HG02610 (cell line): ENCODE results near the gene C19orf12.

Experiments
- ATAC-seq: cut with Tn5 transposase; IDR thresholded peaks from one replicate; pipeline ENCODE4 v1.9.1; 2021; ENCODE audit warnings: mild to moderate bottlenecking, moderate library complexity; ENCODE audit not compliant: unreplicated experiment

The C19orf12 gene

DNA sequence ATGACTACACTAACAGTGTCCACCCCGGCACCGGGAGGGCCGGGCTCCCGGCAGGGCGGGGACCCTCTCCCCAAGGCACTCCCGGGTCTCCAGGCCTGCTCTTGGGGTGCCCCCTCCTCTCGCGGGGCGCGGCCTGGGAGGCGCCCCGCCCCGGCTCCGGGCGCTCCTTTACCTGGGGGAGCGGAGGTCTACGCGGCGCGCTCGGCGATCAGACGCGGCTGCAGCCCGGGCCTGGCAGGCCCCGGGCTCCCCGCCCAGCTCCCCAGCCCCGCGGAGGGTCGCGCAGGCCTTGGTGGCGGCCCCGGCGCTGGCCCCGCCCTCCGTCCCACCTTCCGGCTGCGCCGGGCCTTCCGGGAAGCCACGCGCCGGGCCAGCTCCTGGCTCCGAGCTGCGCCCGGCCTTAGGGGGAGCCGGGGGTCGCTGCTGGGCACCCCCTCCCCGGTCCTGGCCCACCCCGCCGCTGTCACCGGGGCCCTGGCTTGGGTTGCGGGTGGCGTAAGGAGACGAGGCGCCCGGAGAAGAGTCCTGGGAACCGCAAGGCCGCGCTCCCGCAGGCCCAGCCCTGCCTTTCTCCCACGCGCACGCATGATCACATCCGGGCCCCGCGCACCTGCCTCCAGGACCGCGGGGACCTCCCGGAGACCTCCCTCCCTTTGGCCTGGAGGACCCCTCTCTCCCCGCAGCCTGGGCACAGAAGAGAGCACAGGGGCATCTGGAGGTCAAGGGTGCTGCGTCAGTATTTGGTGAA, at the start of gene C19orf12:
TSS of gene C19orf12 (minus strand) at position 309 of the 748 bp plus-strand sequence. CDS start 6,848 bp downstream, outside the sequence.
- ATAC-seq = peak; percentile 77

DNA sequence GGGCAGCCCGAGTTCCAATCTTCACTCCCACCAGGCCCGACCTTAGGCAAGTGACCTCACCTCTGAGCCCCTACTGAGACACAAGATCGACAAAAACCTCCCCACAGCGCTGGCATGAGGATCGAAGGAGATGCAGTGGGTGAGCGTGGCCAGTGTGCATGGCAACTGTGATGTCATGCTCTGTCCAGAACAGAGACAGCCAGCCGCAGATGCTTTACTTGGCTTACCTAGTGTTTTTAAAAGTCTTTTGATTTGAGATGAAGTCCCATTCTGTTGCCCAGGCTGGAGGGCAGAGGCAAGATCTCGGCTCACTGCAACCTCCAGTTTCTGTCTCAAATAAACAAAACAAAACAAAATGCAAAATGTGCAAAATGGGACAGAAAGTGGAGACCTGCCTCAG, 49.3 kb upstream of the C19orf12 start:
- ATAC-seq = no peak

DNA sequence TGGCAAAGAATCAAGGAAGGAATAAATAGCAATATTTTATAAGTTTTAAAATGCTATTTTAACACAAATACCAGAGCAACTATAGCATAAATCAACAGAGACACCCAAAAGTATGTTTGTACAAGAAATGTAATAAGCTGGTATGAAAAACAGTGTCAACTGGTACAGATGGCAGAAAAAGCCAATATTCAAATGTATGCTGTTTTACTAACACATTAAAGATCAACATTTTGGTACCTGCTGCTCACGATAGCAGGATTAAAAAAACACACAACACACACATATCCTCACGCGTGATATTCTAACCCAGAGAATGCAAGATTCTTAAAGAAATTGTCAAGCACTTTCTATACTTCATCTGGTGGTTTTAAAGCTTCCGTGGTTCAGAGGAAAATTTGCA, 48.1 kb upstream of the C19orf12 start:
- no peak for ATAC-seq

DNA sequence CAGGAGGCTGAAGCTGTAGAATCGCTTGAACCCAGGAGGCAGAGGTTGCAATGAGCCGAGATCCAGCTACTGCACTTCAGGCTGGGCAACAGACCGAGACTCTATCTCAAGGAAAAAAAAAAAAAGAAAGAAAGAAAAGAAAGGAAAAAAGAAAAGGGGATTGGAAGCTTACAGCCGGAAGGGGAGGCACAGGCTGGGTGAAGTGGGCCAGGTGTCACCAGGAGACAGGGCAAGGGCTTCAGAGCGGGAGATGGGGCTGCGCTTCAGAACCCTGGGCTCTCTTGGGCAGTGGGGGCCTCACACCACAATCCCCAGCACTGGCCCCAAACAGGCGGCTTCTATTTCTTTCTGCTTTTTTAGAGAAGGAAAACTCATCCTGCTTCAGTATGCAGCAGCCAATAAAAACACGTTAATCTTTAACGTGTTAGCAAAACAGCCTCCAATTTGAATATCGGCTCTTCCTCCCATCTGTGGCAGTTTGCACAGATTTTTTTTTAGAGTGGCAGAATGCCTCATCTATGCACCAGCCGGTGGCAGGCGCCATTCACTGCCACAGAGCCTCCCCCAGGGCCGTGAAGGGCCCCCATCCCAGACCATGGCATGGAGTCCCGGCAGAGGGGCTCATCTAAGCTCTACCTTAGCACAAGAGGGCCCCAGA, 46.6 kb upstream of the C19orf12 start:
- no peak for ATAC-seq

DNA sequence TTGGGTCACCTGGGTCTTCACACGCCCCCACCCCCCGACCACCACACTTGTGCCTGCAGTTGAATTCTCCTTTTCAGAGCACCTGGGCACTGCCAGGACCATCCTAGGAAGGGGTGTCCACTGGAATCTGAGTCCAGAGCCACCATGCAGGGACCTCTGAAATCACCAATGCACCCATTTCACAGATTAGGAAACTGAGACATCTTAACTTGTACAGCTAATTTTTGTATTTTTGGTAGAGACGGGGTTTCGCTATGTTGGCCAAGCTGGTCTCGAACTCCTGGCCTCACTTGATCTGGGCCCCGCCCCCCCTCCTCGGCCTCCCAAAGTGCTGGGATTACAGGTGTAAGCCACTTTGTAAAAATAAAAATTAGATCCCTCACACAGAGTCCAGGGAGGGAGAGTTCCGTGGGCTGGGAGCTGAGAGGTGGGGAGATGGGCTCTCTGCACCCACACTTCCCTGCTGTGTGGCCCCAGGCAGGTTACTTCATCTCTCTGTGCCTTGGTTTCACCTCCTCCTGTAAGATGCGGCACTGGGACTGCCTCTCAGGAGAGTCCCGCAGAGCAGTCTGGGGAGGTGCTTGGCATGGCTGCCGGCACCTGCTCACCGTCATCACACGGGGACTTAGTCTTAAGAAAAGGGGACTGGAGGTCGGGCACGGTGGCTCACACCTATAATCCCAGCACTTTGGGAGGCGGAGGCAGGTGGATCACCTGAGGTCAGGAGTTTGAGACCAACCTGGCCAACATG, 45.9 kb upstream of the C19orf12 start:
- no peak for ATAC-seq

DNA sequence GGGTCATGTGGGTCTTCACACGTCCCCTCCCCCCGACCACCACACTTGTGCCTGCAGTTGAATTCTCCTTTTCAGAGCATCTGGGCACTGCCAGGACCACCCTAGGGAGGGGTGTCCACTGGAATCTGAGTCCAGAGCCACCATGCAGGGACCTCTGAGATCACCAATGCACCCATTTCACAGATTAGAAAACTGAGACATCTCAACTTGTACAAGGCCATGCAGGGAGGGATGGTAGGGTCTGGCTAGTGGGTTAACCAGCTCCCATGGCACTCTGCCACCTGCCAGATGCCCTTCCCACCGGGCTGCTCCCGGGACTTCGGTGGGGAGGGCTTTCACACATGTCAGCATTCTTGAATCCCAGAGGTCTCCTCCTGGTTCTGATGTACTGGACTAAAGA, 44.3 kb upstream of the C19orf12 start:
- ATAC-seq = no peak

DNA sequence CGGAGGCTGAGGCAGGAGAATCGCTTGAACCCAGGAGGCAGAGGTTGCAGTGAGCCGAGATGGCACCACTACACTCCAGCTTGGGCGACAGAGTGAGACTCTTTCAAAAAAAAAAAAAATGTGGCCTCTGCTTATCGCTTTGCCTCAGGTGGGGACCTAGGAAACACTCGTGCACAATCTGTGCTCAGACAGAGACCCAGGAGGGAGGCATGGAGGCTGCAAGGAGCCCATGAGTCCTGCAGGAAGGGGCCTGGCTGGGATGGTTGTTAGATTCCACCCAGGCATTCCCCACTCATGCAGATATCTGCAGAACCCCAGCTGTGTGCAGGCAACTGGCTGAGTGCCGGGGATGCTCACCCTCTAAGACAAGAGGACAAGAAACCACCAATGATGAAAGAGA, 43.8 kb upstream of the C19orf12 start:
- no peak for ATAC-seq

DNA sequence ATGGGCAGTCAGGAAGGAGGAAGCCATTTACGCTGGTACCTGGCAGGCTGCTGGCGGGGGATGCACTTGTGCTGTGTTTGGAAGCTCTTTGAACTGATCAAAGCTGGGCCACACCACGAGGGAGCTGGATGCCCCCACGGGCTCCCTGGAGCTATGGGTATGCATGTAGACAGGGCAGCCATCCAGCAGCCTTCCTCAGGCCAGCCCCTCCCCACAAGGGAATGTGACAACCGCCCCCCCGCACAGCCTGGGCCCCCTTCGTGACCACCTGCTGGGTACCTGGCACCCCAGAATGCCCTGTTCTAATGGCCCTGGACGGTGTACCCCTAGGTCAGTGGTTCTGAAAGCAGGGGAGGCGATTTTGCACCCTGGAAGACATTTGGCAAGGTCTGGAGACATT, 42.5 kb upstream of the C19orf12 start:
- ATAC-seq = no peak

DNA sequence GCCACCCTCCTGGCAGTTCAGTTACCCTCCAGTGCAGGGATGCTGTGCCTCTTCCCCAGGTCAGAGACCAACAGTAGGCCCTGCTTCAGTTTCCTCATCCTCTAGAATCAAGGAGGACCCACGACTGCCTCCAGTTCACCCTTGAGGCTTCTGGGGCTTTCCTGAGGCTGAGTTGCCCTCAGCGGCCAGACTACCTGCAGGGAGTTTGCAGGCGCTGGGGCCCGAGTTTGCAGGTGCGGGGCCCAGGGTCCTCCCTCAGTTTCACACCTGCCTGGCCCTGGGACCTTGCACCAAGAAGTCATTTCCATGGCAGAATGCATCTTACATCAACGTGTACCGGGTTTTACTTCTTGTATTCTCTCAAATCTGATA, 38.9 kb upstream of the C19orf12 start:
- ATAC-seq = no peak

DNA sequence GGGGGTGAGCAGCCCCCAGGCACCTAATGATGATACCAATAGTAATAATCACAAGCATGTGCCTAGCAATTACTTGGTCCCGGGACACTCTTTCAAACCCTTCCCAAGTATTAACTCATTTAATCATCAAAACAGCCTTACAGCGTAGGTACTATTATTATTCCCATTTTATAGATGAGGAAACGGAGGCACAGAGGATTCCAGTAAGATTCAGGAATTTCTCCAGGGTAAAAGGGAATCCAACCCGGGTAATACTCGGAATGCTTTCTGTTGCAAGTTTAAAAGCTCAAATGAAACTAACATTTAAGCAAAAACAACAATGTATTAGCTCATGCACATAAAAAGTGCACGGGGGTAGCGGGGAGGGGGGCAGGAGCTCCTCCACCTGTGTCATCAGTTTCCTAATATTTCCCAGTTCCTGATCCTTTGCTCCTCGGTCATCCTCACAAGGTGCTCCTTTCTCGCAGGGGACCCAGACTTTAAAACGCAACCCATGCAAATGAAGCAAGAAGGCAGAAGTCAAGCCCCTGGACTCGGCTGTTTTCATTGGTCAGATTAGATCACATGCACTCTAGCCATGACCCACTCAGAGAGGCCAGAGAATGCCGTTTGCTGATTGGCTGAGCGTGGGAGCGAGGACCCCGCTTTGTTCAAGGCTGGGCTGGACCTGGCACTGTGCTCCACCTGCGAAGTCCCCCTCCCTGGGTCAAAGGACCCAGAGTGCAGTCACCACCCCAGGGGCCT, 38.3 kb upstream of the C19orf12 start:
- ATAC-seq = no peak

DNA sequence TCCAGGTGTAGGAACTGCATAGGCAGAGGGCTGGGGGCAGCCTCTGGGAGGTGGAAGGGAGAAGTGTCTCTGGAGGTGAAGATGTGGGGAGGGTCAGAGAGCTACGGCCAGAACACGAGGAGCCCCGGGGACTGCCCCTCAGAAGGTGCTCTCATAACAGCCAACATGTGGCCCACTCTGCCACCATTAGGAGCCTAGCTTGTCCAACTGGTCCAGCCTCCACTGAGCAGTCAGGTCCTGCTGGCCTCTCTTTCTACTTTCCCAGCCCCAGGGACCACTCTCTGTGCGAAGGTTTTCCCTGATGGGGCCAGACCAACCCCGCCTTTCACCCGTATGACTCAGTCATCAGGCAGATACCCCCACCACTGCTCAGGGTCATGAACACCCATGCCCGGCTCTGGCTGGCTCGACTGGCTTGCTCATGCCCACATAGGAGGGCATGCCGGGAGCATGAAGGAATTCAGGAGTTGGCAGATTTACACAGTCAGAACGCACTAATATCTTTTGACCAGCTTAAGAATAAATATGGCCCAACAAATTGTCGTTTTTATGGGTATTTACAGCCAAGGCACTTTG, 37.5 kb upstream of the C19orf12 start:
- no peak for ATAC-seq

DNA sequence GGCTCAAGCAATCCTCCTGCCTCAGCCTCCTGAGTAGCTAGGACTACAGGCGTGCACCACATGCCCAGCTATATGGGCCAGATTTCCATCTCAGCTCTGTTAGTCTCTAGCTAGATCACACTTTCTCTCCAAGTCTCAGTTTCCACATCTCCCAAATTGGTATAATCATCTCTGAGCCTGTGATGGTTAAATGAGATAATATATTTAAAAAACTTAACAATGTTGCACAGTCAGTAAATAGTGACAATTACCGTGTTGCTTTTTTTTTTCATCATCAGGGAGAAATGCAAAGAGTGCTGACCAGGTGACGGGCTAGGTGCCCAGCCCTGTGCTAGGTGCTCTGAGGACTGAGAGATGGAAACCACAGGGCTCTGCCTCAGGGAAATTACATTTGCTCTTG, 36.9 kb upstream of the C19orf12 start:
- no peak for ATAC-seq

DNA sequence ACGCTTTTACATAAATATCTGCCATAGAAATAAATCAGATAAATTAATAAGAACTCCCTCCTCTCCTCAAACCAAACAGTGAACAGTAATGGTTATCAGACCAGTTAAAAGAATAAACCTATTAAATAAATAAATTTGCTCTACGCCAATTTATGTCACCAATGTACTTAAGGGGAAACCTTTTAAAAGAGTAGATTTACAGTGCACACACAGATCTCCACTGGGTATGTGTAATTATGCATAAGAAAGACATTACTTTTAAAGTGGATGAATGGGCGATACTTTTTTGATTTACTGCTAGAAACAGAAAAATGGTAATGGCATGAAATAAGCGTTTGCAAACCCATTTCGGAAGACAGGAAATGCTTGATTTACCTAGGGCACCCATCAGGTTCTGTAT, 34.9 kb upstream of the C19orf12 start:
- no peak for ATAC-seq

DNA sequence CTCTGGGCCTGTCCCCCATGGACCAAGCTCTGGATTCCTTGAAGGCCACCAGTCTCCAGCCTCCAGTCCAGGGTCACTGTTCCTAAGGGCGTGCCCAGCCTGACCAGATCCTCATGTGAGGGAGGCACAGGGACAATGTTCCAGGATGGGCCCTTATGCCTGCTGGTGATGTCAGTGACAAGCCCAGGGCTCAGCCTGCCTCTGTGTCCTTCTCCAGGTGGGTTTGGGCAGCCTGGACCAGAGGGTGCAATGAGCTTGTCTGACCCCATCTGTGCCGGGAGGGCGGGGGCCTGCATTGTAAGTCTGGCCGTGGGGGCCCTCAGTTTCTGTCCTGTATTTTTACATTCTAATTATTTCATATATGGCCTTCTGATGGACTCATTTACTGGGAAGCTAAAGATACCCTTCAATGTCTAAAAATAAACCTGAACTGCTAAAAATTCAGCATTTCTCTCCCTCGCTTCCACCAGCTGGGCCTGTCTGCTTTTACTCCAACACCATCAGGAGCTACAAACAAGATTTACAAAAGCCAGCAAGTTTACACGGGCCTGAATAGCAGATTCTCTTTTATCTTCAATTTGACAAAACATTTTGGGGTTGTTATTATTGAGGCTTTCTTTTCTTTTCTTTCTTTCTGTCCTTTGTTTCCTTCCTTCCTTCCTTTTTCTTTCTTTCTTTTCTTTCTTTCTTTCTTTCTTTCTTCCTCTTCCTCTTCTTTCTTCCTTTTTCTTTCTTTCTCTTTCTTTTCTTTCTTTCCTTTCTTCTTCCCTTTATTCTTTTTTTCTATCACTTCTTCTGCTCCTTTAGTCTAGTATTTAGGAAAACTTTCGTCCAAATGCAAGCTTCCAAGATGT, 34.2 kb upstream of the C19orf12 start:
- no peak for ATAC-seq

DNA sequence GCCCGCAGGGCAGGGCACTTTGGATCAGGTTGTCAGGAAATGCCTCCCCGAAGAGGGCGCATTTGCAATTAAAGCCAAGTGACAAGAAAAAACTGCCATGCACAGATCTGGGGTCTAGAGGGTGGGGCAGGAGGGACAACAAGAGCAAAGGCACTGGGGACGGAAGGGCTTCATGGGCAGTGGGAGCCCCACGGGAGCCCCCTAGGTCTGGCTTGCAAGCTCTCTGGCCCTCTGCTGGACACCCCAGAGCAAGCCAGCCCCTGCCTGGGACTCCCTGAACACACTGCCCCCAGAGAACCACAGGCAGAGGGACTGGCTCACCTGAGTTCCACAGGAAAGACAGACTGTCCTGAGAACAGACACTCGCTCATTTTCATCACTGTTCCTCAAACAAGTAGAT, 30.2 kb upstream of the C19orf12 start:
- ATAC-seq = no peak

DNA sequence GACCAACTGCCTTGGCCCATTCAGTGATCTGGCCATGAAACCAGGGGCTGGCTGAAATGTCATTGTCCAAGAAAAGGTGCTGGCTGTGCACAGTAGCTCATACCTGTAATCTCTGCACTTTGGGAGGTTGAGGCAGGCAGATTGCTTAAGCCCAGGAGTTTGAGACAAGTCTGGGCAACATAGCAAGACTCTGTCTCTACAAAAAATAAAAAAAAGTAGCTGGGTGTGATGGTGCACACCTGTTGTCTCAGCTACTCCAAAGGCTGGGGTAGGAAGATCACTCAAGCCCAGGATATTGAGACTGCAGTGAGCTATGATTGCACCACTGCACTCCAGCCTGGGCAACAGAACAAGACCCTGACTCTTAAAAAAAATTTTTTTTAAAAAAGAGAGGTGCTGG, 28.6 kb upstream of the C19orf12 start:
- ATAC-seq = no peak

DNA sequence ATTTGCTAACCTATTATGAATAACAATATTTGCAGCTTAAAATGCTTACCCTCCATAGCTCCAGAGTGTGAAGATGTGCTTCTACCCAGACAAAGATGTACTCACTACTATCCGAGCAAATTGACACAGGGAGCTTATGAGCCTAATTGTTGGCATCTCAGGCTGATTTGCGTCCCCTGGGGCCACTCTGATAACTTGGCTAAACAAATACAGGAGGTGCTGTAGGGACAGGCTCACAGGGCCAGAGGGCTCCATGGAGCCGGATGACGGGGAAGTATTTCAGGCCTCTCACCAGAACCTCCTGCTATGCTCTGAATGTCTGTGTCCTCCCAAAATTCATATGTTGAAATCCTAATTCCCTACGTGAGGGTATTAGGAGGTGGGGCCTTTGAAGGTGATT, 26.7 kb upstream of the C19orf12 start:
- no peak for ATAC-seq

DNA sequence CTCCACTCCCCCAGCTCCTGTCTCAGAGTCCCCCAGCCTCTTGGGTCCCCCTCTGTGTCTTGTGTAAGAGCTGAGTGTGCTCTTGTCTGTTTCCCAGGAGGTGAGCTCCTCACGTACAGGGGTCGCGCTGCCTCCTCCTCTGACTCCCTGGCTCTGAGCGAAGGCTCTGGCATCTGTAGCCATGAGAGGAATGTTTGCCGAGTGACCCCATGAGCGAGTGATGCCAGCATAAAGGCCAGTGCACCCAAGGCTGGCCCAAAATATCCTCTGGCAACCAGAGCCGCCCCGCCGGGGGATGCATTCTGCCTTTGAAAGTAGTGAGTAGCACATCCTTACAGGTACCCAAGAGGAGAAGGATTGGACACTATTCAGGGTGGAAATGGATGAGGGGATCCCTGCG, 26.2 kb upstream of the C19orf12 start:
- no peak for ATAC-seq

DNA sequence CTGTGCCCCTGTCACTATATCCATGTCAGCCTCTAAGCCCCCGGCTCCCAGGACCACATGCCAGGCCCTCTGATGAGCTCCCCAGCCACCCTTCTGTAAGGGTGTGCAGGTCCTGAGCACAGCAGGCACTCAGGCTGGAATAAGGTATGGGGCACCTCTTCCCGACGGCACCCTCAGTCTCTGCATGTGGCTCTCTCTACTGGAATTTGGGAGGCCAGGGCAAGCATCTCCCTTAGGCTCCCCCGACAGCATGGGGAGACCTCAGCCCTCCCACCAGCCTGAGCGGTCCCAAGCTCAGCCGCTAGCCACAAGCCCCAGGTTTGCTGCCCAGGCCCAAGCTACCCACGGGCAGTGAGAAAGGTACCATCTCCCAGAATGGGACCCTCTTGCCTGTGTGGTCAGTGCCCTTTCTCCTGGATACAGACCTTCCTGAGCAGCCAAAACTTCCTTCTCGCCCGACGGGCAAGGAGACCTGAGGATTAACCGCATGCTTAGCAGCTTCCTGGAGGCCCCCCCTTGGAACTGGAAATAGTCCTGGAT, 22.5 kb upstream of the C19orf12 start:
- ATAC-seq = no peak

DNA sequence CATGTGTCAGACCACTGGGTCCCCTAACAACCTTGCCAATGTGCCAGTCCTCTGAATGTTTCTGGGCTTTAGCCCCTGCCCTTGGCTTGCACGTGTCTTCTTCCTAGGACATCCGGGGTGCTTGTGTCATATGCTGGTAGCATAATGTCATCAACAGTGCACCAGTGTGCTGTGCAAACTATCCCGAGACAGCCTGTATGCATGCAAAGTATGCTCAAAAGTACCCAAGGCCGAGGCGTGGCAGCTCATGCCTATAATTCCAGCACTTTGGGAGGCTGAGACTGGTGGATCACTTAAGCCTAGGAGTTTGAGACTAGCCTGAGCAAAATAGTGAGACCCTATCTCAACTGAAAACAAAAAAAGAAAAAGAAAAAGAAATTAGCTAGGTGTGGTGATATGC, 20.8 kb upstream of the C19orf12 start:
- no peak for ATAC-seq
